Measurements from ENCODE around the gene PRKRA. TPM values are rescaled to one million over a fixed set of nuclear protein-coding genes. Genes with fewer than 3 reads are reported as not detected.

The PRKRA gene
- polyA plus RNA-seq, 1 donor, result 45.1 TPM

Other genes with a start within 250 kb of the PRKRA start
- gene PJVK, start 203 bp upstream of the PRKRA start, polyA plus RNA-seq, result 6.5 TPM
- gene FKBP7, start 27.4 kb upstream of the PRKRA start, polyA plus RNA-seq, result 21.6 TPM
- gene PLEKHA3, start 29.3 kb upstream of the PRKRA start, polyA plus RNA-seq, result 12.9 TPM

All from large intestine (tissue), 1 donor.